Hippocampal formation (tissue), 2 donors: ENCODE results near the gene PACS1.

Experiments used
- DNase-seq, 2 donors: peaks; one replicate each; lab custom pipeline; 2025; lab: John Stamatoyannopoulos, UW

The PACS1 gene

GRCh38 chr11:66184728-66185127 is 114.7 kb downstream of the PACS1 start:
- no peak for DNase-seq

- no peak for DNase-seq
Measured at GRCh38 chr11:66186470-66186869, 116.4 kb downstream of the PACS1 start.

- no peak for DNase-seq
Measured at GRCh38 chr11:66187453-66187852, 117.4 kb downstream of the PACS1 start.

- no peak for DNase-seq
Measured at GRCh38 chr11:66188580-66188979, 118.5 kb downstream of the PACS1 start.

GRCh38 chr11:66189031-66189745 is 119.1 kb downstream of the PACS1 start:
- no peak for DNase-seq

GRCh38 chr11:66190786-66191185 is 120.7 kb downstream of the PACS1 start:
- DNase-seq: no peak

- DNase-seq: no peak
Measured at GRCh38 chr11:66192181-66192863, 122.2 kb downstream of the PACS1 start.

GRCh38 chr11:66194391-66194790 is 124.3 kb downstream of the PACS1 start:
- no peak for DNase-seq

GRCh38 chr11:66195867-66196266 is 125.8 kb downstream of the PACS1 start:
- DNase-seq: no peak

- DNase-seq: no peak
Measured at GRCh38 chr11:66203847-66204246, 133.8 kb downstream of the PACS1 start.

- DNase-seq: no peak
Measured at GRCh38 chr11:66204412-66204811, 134.3 kb downstream of the PACS1 start.

GRCh38 chr11:66207816-66208215 is 137.7 kb downstream of the PACS1 start:
- DNase-seq: no peak

- no peak for DNase-seq
Measured at GRCh38 chr11:66211100-66211499, 141.0 kb downstream of the PACS1 start.

GRCh38 chr11:66216911-66217310 is 146.8 kb downstream of the PACS1 start:
- DNase-seq: no peak

- no peak for DNase-seq
Measured at GRCh38 chr11:66218036-66218435, 148.0 kb downstream of the PACS1 start.

GRCh38 chr11:66218846-66219620 is 149.0 kb downstream of the PACS1 start:
- DNase-seq: no peak

GRCh38 chr11:66219846-66220565 is 149.9 kb downstream of the PACS1 start:
- no peak for DNase-seq

GRCh38 chr11:66220566-66220935 is 150.5 kb downstream of the PACS1 start:
- no peak for DNase-seq

GRCh38 chr11:66221012-66221411 is 150.9 kb downstream of the PACS1 start:
- no peak for DNase-seq

- DNase-seq: no peak
Measured at GRCh38 chr11:66221726-66222236, 151.7 kb downstream of the PACS1 start.

GRCh38 chr11:66222358-66223149 is 152.5 kb downstream of the PACS1 start:
- peak; percentile 75 to 80 for DNase-seq
